Panc1 (cell line): Measurements from ENCODE around the gene BRD3OS.

Experiments
- CTCF ChIP-seq: fragments of 450-650 bp; IDR thresholded peaks from 2 replicates; pipeline ENCODE4 v1.5.1; 2017; ENCODE audit warnings: mild to moderate bottlenecking
- POLR2AphosphoS5 ChIP-seq: IDR thresholded peaks from 2 replicates; pipeline ENCODE4 v1.6.1; 2012; ENCODE audit warnings: mild to moderate bottlenecking, low read depth, low read length, moderate library complexity

GRCh38 chr9:134057307-134057657, 32.0 kb downstream of the BRD3OS start:
- TF ChIP-seq POLR2AphosphoS5 (no peak), CTCF (no peak)
